WTC11 (cell line): ENCODE measurements around the gene EXPH5.

ENCODE experiments used
- CTCF ChIP-seq: fragments of 200-600 bp; IDR thresholded peaks from 2 replicates; pipeline ENCODE4 v1.8.0; 2022; ENCODE audit warnings: antibody characterized with exemption
- E2F4 ChIP-seq: sonication (generic); formaldehyde crosslinking; IDR thresholded peaks from 2 replicates; pipeline ENCODE4 v1.8.1; 2022; ENCODE audit warnings: low read depth, mild to moderate bottlenecking, moderate library complexity, missing genetic modification reagents, borderline replicate concordance
- GABPB1 ChIP-seq: sonication (generic); formaldehyde crosslinking; IDR thresholded peaks from 2 replicates; pipeline ENCODE4 v1.8.1; 2023; ENCODE audit warnings: mild to moderate bottlenecking, missing genetic modification reagents
- PRDM15 ChIP-seq: sonication (generic); formaldehyde crosslinking; IDR thresholded peaks from 2 replicates; pipeline ENCODE4 v1.8.0; 2022; ENCODE audit warnings: missing genetic modification reagents
- SP1 ChIP-seq: sonication (generic); formaldehyde crosslinking; conservative IDR thresholded peaks from 2 replicates; pipeline ENCODE4 v1.8.1; 2022; ENCODE audit warnings: missing genetic modification reagents
- ZNF219 ChIP-seq: sonication (generic); formaldehyde crosslinking; IDR thresholded peaks from 2 replicates; pipeline ENCODE4 v1.8.0; 2023; ENCODE audit warnings: missing genetic modification reagents, mild to moderate bottlenecking, borderline replicate concordance
- ZSCAN18 ChIP-seq: fragments of 250-450 bp; sonication (Bioruptor Pico); IDR thresholded peaks from 2 replicates; pipeline ENCODE4 v2.1.2; 2022; ENCODE audit warnings: mild to moderate bottlenecking, moderate library complexity

- TF ChIP-seq CTCF (no peak), ZNF219 (CRISPR knock-in tag) (no peak), E2F4 (CRISPR knock-in tag) (no peak), GABPB1 (CRISPR knock-in tag) (no peak), SP1 (CRISPR knock-in tag) (no peak), PRDM15 (CRISPR knock-in tag) (no peak), ZSCAN18 (CRISPR knock-in tag) (no peak)
Observed at GRCh38 chr11:108593923-108594434, 411 bp upstream of the EXPH5 start.
